HCT116 (cell line): ENCODE results near the gene ADGRA1. TPM values are rescaled to one million over a fixed set of nuclear protein-coding genes. Genes with fewer than 3 reads are reported as not detected.

Experiments
- ATAC-seq: fragments of 200-7000 bp; cut with Tn5 transposase; 2 replicates; pipeline ENCODE4 v1.9.1; 2020; ENCODE audit warnings: mild to moderate bottlenecking, moderate library complexity
- BruUV-seq: library from RNA; stranded (reverse); fragments of 400-500 nt; replicated peaks from 2 replicates; lab custom pipeline; 2021; lab: Mats Ljungman, UMichigan
- CTCF ChIA-PET: fragments of 300-600 bp; sonication (Branson Sonifier 250); formaldehyde crosslinking; loops from one replicate; lab custom pipeline; 2021; ENCODE audit warnings: antibody characterized with exemption; lab: Charles Lee
- POLR2A ChIA-PET: fragments of 300-600, 350-600 bp; sonication (Branson Sonifier 250); formaldehyde crosslinking; loops from one replicate; lab custom pipeline; 2021; ENCODE audit warnings: antibody characterized with exemption; lab: Charles Lee
- RAD21 ChIA-PET, 2 experiments: fragments of 300-600 bp; sonication (Branson Sonifier 250); formaldehyde crosslinking; loops; one replicate each; lab custom pipeline; 2023; ENCODE audit warnings: low total read pairs in 2 of 2; ENCODE audit not compliant: uncharacterized antibody in 2 of 2, unreplicated experiment in 2 of 2, low non-redundant PET in 1 of 2; lab: Charles Lee
- DNase-seq: peaks from one replicate; pipeline ENCODE4 v3.0.0-alpha.2; 2010; ENCODE audit warnings: low read depth, low spot score
- H2AFZ ChIP-seq: fragments of 200-600 bp; shearing (Covaris generic), sonication (generic); 2 replicates; pipeline ENCODE4 v1.6.1; 2017; ENCODE audit warnings: low read depth, mixed run types, mixed read lengths, antibody characterized with exemption, low read length; ENCODE audit not compliant: poor library complexity, severe bottlenecking
- H3K27ac ChIP-seq: 2 replicates; pipeline ENCODE4 v1.5.1; 2012; ENCODE audit warnings: low read depth, low read length
- H3K27me3 ChIP-seq: fragments of 200-600 bp; sonication (generic); 2 replicates; pipeline ENCODE4 v1.6.1; 2016; ENCODE audit warnings: mixed run types, low read length, mixed read lengths; ENCODE audit not compliant: insufficient read depth
- H3K36me3 ChIP-seq, 2 experiments: fragments of 200-500 bp in 1 of 2; fragments of 200-600 bp in 1 of 2; sonication (Bioruptor generic) in 1 of 2; sonication (generic) in 1 of 2; 2 replicates each; pipeline versions ENCODE4 v1.5.1 to v1.6.1; 2014 to 2016; ENCODE audit warnings: low read length in 2 of 2, inconsistent platforms in 1 of 2, mixed read lengths in 1 of 2, mixed run types in 1 of 2; ENCODE audit not compliant: insufficient read depth in 2 of 2, control insufficient read depth in 1 of 2
- H3K4me1 ChIP-seq, 2 experiments: fragments of 200-600 bp in 1 of 2; sonication (generic) in 1 of 2; 2 replicates each; pipeline versions ENCODE4 v1.5.1 to v1.6.1; 2012 to 2017; ENCODE audit warnings: low read length in 2 of 2, inconsistent platforms in 1 of 2, mild to moderate bottlenecking in 1 of 2, mixed read lengths in 1 of 2, mixed run types in 1 of 2, moderate library complexity in 1 of 2; ENCODE audit not compliant: insufficient read depth in 2 of 2, control insufficient read depth in 1 of 2
- H3K4me2 ChIP-seq: fragments of 200-600 bp; sonication (generic); 2 replicates; pipeline ENCODE4 v1.6.1; 2017; ENCODE audit warnings: mixed run types, low read length, mixed read lengths
- H3K4me3 ChIP-seq, 2 experiments: fragments of 200-600 bp in 1 of 2; sonication (generic) in 1 of 2; replicated peaks in 1 of 2; 2 replicates each; pipeline ENCODE4 v1.5.1; 2011 to 2016; ENCODE audit warnings: low read length in 2 of 2, control low read depth in 1 of 2, low read depth in 1 of 2, mild to moderate bottlenecking in 1 of 2, mixed read lengths in 1 of 2, mixed run types in 1 of 2
- H3K79me2 ChIP-seq: fragments of 200-600 bp; sonication (generic); 2 replicates; pipeline ENCODE4 v1.6.1; 2017; ENCODE audit warnings: mild to moderate bottlenecking, mixed run types, low read length, moderate library complexity, mixed read lengths; ENCODE audit not compliant: insufficient read depth
- H3K9ac ChIP-seq: fragments of 200-600 bp; sonication (generic); 2 replicates; pipeline ENCODE4 v1.6.1; 2016; ENCODE audit warnings: low read length, mixed read lengths
- H3K9me2 ChIP-seq: fragments of 200-600 bp; sonication (generic), shearing (Covaris generic); 2 replicates; pipeline ENCODE4 v1.6.1; 2017; ENCODE audit warnings: mixed run types, mild to moderate bottlenecking, moderate library complexity; ENCODE audit not compliant: insufficient read depth
- H3K9me3 ChIP-seq, 2 experiments: fragments of 200-500 bp in 1 of 2; fragments of 200-600 bp in 1 of 2; sonication (Bioruptor generic) in 1 of 2; sonication (generic) in 1 of 2; 2 replicates each; pipeline ENCODE4 v1.6.1; 2014 to 2017; ENCODE audit warnings: low read length in 2 of 2, mixed read lengths in 2 of 2, inconsistent platforms in 1 of 2, low read depth in 1 of 2, mild to moderate bottlenecking in 1 of 2, mixed run types in 1 of 2, moderate library complexity in 1 of 2; ENCODE audit not compliant: control insufficient read depth in 1 of 2, insufficient read depth in 1 of 2
- H4K20me1 ChIP-seq: fragments of 200-600 bp; sonication (generic), shearing (Covaris generic); 2 replicates; pipeline ENCODE4 v1.6.1; 2017; ENCODE audit warnings: mixed run types, mild to moderate bottlenecking, moderate library complexity; ENCODE audit not compliant: insufficient read depth
- ATF3 ChIP-seq: IDR thresholded peaks from 2 replicates; pipeline ENCODE4 v1.6.1; 2012
- CEBPB ChIP-seq: IDR thresholded peaks from 2 replicates; pipeline ENCODE4 v1.6.1; 2012; ENCODE audit warnings: low read depth
- ELF1 ChIP-seq: IDR thresholded peaks from 2 replicates; pipeline ENCODE4 v1.6.1; 2012; ENCODE audit warnings: low read depth, borderline replicate concordance
- FOSL1 ChIP-seq: IDR thresholded peaks from 2 replicates; pipeline ENCODE4 v1.6.1; 2012; ENCODE audit warnings: low read depth
- POLR2A ChIP-seq: IDR thresholded peaks from 2 replicates; pipeline ENCODE4 v1.7.0; 2011; ENCODE audit warnings: borderline replicate concordance; ENCODE audit not compliant: insufficient read depth, insufficient read length; ENCODE audit errors: extremely low read depth
- SRF ChIP-seq: IDR thresholded peaks from 2 replicates; pipeline ENCODE4 v1.6.1; 2012; ENCODE audit warnings: low read depth
- TCF7L2 ChIP-seq: IDR thresholded peaks from 2 replicates; pipeline ENCODE4 v1.7.0; 2011; ENCODE audit warnings: borderline replicate concordance, inconsistent platforms; ENCODE audit not compliant: insufficient read depth, insufficient read length; ENCODE audit errors: extremely low read depth
- YY1 ChIP-seq: IDR thresholded peaks from 2 replicates; pipeline ENCODE4 v1.6.1; 2011; ENCODE audit warnings: low read length, low read depth, moderate library complexity, mild to moderate bottlenecking; ENCODE audit not compliant: insufficient replicate concordance; ENCODE audit errors: extremely low read depth
- ZBTB33 ChIP-seq: IDR thresholded peaks from 2 replicates; pipeline ENCODE4 v1.6.1; 2011; ENCODE audit warnings: mild to moderate bottlenecking, low read length, moderate library complexity; ENCODE audit not compliant: insufficient replicate concordance; ENCODE audit errors: extremely low read depth
- ZFX ChIP-seq: fragments of 450-650 bp; IDR thresholded peaks from 2 replicates; pipeline ENCODE4 v1.6.1; 2017
- ZNF274 ChIP-seq: fragments of 200-500 bp; sonication (Bioruptor generic); IDR thresholded peaks from 2 replicates; pipeline ENCODE4 v1.6.1; 2014; ENCODE audit warnings: mild to moderate bottlenecking, low read depth, low read length, inconsistent platforms
- intact Hi-C: fragments of 100-400 bp; cut with micrococcal nuclease; formaldehyde crosslinking; loops from 2 replicates; pipeline ENCODE4 v1.10.0; 2022
- total RNA-seq: library from RNA; stranded (reverse); gene quantifications from one replicate; pipeline ENCODE4 v1.2.1, GENCODE V29; 2021; ENCODE audit not compliant: unreplicated experiment
- TF ChIP-seq, protein P1 (sequence below): IDR thresholded peaks from 2 replicates; pipeline ENCODE4 v1.6.1; 2012
- TF ChIP-seq, protein P2 (sequence below), 3 experiments: fragments of 200-600 bp in 1 of 3; sonication (generic) in 1 of 3; IDR thresholded peaks in 2 of 3; conservative IDR thresholded peaks in 1 of 3; 2 replicates each; pipeline ENCODE4 v1.5.1; 2012 to 2017; ENCODE audit warnings: low read depth in 2 of 3, low read length in 2 of 3, antibody characterized with exemption in 1 of 3, borderline replicate concordance in 1 of 3, control low read depth in 1 of 3, mild to moderate bottlenecking in 1 of 3, mixed read lengths in 1 of 3, mixed run types in 1 of 3, moderate library complexity in 1 of 3; ENCODE audit not compliant: insufficient read depth in 1 of 3

ADGRA1 gene
- total RNA-seq, 1 experiment from 2014 or later = not detected

- H3K79me2 ChIP-seq = no peaks in the 10 kb centered on the region
- intact Hi-C loops = no loop called here
- CTCF ChIA-PET = no interaction called here
- H3K27ac ChIP-seq = no peak overlapping the region; the same call in 1 of the 2 replicates
- no peaks in the 10 kb centered on the region for H4K20me1 ChIP-seq
- H3K4me3 ChIP-seq = no peak overlapping the region
- TF ChIP-seq FOSL1 = no peak
- TF ChIP-seq, protein P1, sequence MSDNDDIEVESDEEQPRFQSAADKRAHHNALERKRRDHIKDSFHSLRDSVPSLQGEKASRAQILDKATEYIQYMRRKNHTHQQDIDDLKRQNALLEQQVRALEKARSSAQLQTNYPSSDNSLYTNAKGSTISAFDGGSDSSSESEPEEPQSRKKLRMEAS = no peak
- no peak for TF ChIP-seq ZFX
- TF ChIP-seq, protein P2, sequence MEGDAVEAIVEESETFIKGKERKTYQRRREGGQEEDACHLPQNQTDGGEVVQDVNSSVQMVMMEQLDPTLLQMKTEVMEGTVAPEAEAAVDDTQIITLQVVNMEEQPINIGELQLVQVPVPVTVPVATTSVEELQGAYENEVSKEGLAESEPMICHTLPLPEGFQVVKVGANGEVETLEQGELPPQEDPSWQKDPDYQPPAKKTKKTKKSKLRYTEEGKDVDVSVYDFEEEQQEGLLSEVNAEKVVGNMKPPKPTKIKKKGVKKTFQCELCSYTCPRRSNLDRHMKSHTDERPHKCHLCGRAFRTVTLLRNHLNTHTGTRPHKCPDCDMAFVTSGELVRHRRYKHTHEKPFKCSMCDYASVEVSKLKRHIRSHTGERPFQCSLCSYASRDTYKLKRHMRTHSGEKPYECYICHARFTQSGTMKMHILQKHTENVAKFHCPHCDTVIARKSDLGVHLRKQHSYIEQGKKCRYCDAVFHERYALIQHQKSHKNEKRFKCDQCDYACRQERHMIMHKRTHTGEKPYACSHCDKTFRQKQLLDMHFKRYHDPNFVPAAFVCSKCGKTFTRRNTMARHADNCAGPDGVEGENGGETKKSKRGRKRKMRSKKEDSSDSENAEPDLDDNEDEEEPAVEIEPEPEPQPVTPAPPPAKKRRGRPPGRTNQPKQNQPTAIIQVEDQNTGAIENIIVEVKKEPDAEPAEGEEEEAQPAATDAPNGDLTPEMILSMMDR (IDR thresholded peaks at IDR 0.05 in 2 of 3, conservative IDR thresholded peaks at IDR 0.05 in 1 of 3; ENCODE audit: borderline replicate concordance in 1 of 3, insufficient read depth in 1 of 3, low read depth in 2 of 3, low read length in 2 of 3) = no peak
- no peak for TF ChIP-seq ELF1
- TF ChIP-seq SRF = no peak
- no peak for TF ChIP-seq ZBTB33
- no peak for TF ChIP-seq CEBPB
- TF ChIP-seq ZNF274 = no peak
- no peak for TF ChIP-seq ATF3
- no peak for TF ChIP-seq TCF7L2
- TF ChIP-seq POLR2A = no peak
- no peak for TF ChIP-seq YY1
- TF ChIP-seq, all 23 proteins: peak for 0
- ChIA-PET POLR2A (no interaction called here), RAD21 (no interaction called here)
- no peak overlapping the region for H3K9ac ChIP-seq
- H2AFZ ChIP-seq = no peak overlapping the region
- H3K4me1 ChIP-seq = peaks cover 0 to 4% of the 10 kb centered on the region in 2 experiments; a peak in 2 of 4 replicates
- H3K4me2 ChIP-seq = no peak overlapping the region
- no TSS peak for BruUV-seq
- no peaks in the 10 kb centered on the region for H3K9me3 ChIP-seq
- no peaks in the 10 kb centered on the region for H3K9me2 ChIP-seq
- H3K36me3 ChIP-seq = no peaks in the 10 kb centered on the region
- peak; percentile 84 for ATAC-seq
- DNase-seq = peak; percentile 1
- H3K27me3 ChIP-seq = no peaks in the 10 kb centered on the region
Measured at GRCh38 chr10:133127291-133128125, 39.8 kb downstream of the ADGRA1 start.
